SK-N-SH (cell line): ENCODE measurements around the gene BCR. TPM values are rescaled to one million over a fixed set of nuclear protein-coding genes. Genes with fewer than 3 reads are reported as not detected.

Source experiments
- CTCF ChIA-PET: fragments of 300-600, 350-600 bp; formaldehyde crosslinking; extraction: SDS; loops from one replicate; lab custom pipeline; 2021; lab: Yijun Ruan, JAX
- POLR2A ChIA-PET: fragments of 350-600 bp; sonication (Branson Sonifier 250); formaldehyde crosslinking; extraction: SDS; loops from one replicate; lab custom pipeline; 2020; ENCODE audit warnings: antibody characterized with exemption, inconsistent platforms; lab: Yijun Ruan, JAX
- DNase-seq: peaks from one replicate; pipeline ENCODE4 v3.0.0; 2012
- H2AFZ ChIP-seq: fragments of 200-600 bp; sonication (generic); 2 replicates; pipeline ENCODE4 v1.8.1; 2016; ENCODE audit warnings: antibody characterized with exemption, mild to moderate bottlenecking, low read depth
- H3F3A ChIP-seq: fragments of 200-600 bp; sonication (generic); replicated peaks from 2 replicates; pipeline ENCODE3; 2016; ENCODE audit warnings: antibody characterized with exemption, mild to moderate bottlenecking; ENCODE audit not compliant: insufficient read depth
- H3K27ac ChIP-seq, 2 experiments: fragments of 200-500 bp in 1 of 2; fragments of 200-600 bp in 1 of 2; sonication (Bioruptor generic) in 1 of 2; sonication (generic), shearing (Covaris generic) in 1 of 2; 2 replicates each; pipeline versions ENCODE4 v1.5.1 to v1.6.1; 2014 to 2016; ENCODE audit warnings: low read depth in 2 of 2, inconsistent platforms in 1 of 2, low read length in 1 of 2, mild to moderate bottlenecking in 1 of 2, mixed read lengths in 1 of 2
- H3K27me3 ChIP-seq: fragments of 200-600 bp; sonication (generic), shearing (Covaris generic); 2 replicates; pipeline ENCODE4 v1.6.1; 2016; ENCODE audit warnings: mixed run types; ENCODE audit not compliant: insufficient read depth
- H3K36me3 ChIP-seq, 2 experiments: fragments of 200-500 bp in 1 of 2; fragments of 200-600 bp in 1 of 2; sonication (Bioruptor generic) in 1 of 2; sonication (generic) in 1 of 2; replicated peaks in 1 of 2; 2 replicates each; pipeline versions ENCODE3 to v1.5.1; 2014 to 2016; ENCODE audit warnings: low read length in 1 of 2, mild to moderate bottlenecking in 1 of 2; ENCODE audit not compliant: insufficient read depth in 2 of 2, control insufficient read depth in 1 of 2
- H3K4me1 ChIP-seq, 2 experiments: fragments of 200-500 bp in 1 of 2; fragments of 200-600 bp in 1 of 2; sonication (Bioruptor generic) in 1 of 2; sonication (generic), shearing (Covaris generic) in 1 of 2; 2 replicates each; pipeline versions ENCODE4 v1.5.1 to v1.6.1; 2014 to 2016; ENCODE audit warnings: low read depth in 1 of 2, low read length in 1 of 2, mixed run types in 1 of 2; ENCODE audit not compliant: insufficient read depth in 2 of 2, control insufficient read depth in 1 of 2
- H3K4me2 ChIP-seq: fragments of 200-600 bp; sonication (generic), shearing (Covaris generic); 2 replicates; pipeline ENCODE4 v1.6.1; 2017; ENCODE audit warnings: mixed run types
- H3K4me3 ChIP-seq, 2 experiments: fragments of 200-500 bp in 1 of 2; fragments of 200-600 bp in 1 of 2; sonication (Bioruptor generic) in 1 of 2; sonication (generic), shearing (Covaris generic) in 1 of 2; 2 replicates each; pipeline versions ENCODE4 v1.5.1 to v1.8.1; 2014 to 2016; ENCODE audit warnings: low read depth in 2 of 2, inconsistent platforms in 1 of 2, low read length in 1 of 2, mild to moderate bottlenecking in 1 of 2, mixed read lengths in 1 of 2, moderate library complexity in 1 of 2
- H3K79me2 ChIP-seq: fragments of 200-600 bp; sonication (generic); 2 replicates; pipeline ENCODE4 v1.8.1; 2017; ENCODE audit warnings: mild to moderate bottlenecking; ENCODE audit not compliant: insufficient read depth
- H3K9ac ChIP-seq: fragments of 200-600 bp; sonication (generic); 2 replicates; pipeline ENCODE4 v1.6.1; 2017; ENCODE audit warnings: mixed run types
- H3K9me2 ChIP-seq: fragments of 200-600 bp; sonication (generic); 2 replicates; pipeline ENCODE4 v1.6.1; 2017; ENCODE audit warnings: mixed run types
- H3K9me3 ChIP-seq: fragments of 200-600 bp; sonication (generic); 2 replicates; pipeline ENCODE4 v1.6.1; 2017; ENCODE audit warnings: mixed run types, mild to moderate bottlenecking, moderate library complexity
- H4K20me1 ChIP-seq: fragments of 200-600 bp; sonication (generic); 2 replicates; pipeline ENCODE4 v1.6.1; 2017; ENCODE audit warnings: mild to moderate bottlenecking, mixed run types; ENCODE audit not compliant: insufficient read depth
- ELF1 ChIP-seq: IDR thresholded peaks from 2 replicates; pipeline ENCODE4 v1.4.0; 2012
- EP300 ChIP-seq, 2 experiments: IDR thresholded peaks; 2 replicates each; pipeline versions ENCODE4 v1.4.0 to v1.6.1; 2012; ENCODE audit warnings: borderline replicate concordance in 1 of 2, low read depth in 1 of 2, low read length in 1 of 2
- EZH2phosphoT487 ChIP-seq: fragments of 200-600 bp; sonication (generic); IDR thresholded peaks from 2 replicates; pipeline ENCODE4 v1.6.1; 2017; ENCODE audit warnings: low read depth, mixed run types, mild to moderate bottlenecking, antibody characterized with exemption, moderate library complexity, borderline replicate concordance
- FOXJ3 ChIP-seq: sonication (generic); formaldehyde crosslinking; IDR thresholded peaks from 2 replicates; pipeline ENCODE4 v1.5.1; 2020; ENCODE audit warnings: mild to moderate bottlenecking, missing genetic modification reagents
- JUND ChIP-seq: IDR thresholded peaks from 2 replicates; pipeline ENCODE4 v1.4.0; 2012
- MXI1 ChIP-seq: IDR thresholded peaks from 2 replicates; pipeline ENCODE4 v1.6.1; 2012; ENCODE audit warnings: mild to moderate bottlenecking, low read depth, low read length, improper control_type of control experiment
- NRF1 ChIP-seq: IDR thresholded peaks from 2 replicates; pipeline ENCODE4 v1.6.1; 2012; ENCODE audit warnings: low read depth, mild to moderate bottlenecking, low read length
- RAD21 ChIP-seq: IDR thresholded peaks from 2 replicates; pipeline ENCODE4 v1.6.1; 2012; ENCODE audit warnings: mild to moderate bottlenecking, low read length
- SIN3A ChIP-seq: IDR thresholded peaks from 2 replicates; pipeline ENCODE4 v1.6.1; 2012; ENCODE audit warnings: low read depth, mild to moderate bottlenecking, low read length, moderate library complexity, borderline replicate concordance
- TEAD4 ChIP-seq: IDR thresholded peaks from 2 replicates; pipeline ENCODE4 v1.4.0; 2012; ENCODE audit warnings: mild to moderate bottlenecking, borderline replicate concordance; ENCODE audit not compliant: insufficient read depth
- WGBS: methylation state at CpG from one replicate; pipeline ENCODE4 v1.1.6; 2017; ENCODE audit warnings: low lambda C conversion rate; 5-methylcytosine and 5-hydroxymethylcytosine counted together
- polyA plus RNA-seq, 3 experiments: library from polyadenylated mRNA; depleted of rRNA; stranded (reverse); fragments of >200 nt; gene quantifications; 2 replicates each; pipeline ENCODE4 v1.2.3, GENCODE V29; 2012
- TF ChIP-seq, protein P1 (sequence below): IDR thresholded peaks from 2 replicates; pipeline ENCODE4 v1.6.1; 2012; ENCODE audit warnings: mild to moderate bottlenecking, low read depth, low read length, moderate library complexity
- TF ChIP-seq, protein P2 (sequence below): IDR thresholded peaks from 2 replicates; pipeline ENCODE4 v1.4.0; 2012; ENCODE audit warnings: low read depth, borderline replicate concordance
- TF ChIP-seq, protein P3 (sequence below): fragments of 150-350 bp; IDR thresholded peaks from 2 replicates; pipeline ENCODE4 v1.6.1; 2017; ENCODE audit warnings: antibody characterized with exemption, low read length, low read depth, borderline replicate concordance

Gene BCR
- polyA plus RNA-seq, 1 of the 3 experiments (the other 2 are of a cell fraction), result 50.9 TPM

DNA sequence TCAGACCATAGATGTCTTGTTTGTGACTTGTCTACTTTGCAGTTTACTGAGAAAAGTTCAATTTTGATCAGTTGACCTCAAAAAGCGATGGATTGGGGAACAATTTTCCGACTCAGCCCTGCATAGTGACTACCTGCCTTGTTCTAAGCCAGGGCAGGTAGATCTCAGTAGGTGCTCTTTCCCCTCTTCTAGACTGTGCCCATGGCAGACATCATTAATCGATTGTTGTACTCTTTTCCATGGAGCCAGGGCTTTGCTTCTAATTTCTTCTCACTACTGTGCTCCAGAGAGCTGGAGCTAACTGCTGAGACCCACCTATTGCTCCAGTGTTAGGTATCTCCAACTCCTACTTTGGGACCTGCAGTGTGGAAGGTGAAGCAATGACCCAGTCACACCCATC, 25.2 kb upstream of the BCR start:
- Histone ChIP-seq H3K4me3 (no peak overlapping the region), H2AFZ (no peak overlapping the region), H3K9ac (no peak overlapping the region), H3K9me2 (no peaks in the 10 kb centered on the region), H3K27me3 (no peaks in the 10 kb centered on the region), H3F3A (no peaks in the 10 kb centered on the region), H3K9me3 (no peaks in the 10 kb centered on the region), H3K4me1 (no peaks in the 10 kb centered on the region; a peak in 1 of 4 replicates), H3K36me3 (peaks cover 0 to 10% of the 10 kb centered on the region in 2 experiments), H3K79me2 (no peaks in the 10 kb centered on the region), H4K20me1 (no peaks in the 10 kb centered on the region), H3K27ac (no peak overlapping the region), H3K4me2 (no peak overlapping the region)
- TF ChIP-seq SIN3A (no peak), ELF1 (no peak), MXI1 (no peak), RAD21 (no peak), EZH2phosphoT487 (no peak), FOXJ3 (no peak), NRF1 (no peak), EP300 (IDR thresholded peaks at IDR 0.05; ENCODE audit: borderline replicate concordance in 1 of 2, low read depth in 1 of 2, low read length in 1 of 2) (no peak), JUND (no peak), TEAD4 (no peak)
- TF ChIP-seq, protein P1, sequence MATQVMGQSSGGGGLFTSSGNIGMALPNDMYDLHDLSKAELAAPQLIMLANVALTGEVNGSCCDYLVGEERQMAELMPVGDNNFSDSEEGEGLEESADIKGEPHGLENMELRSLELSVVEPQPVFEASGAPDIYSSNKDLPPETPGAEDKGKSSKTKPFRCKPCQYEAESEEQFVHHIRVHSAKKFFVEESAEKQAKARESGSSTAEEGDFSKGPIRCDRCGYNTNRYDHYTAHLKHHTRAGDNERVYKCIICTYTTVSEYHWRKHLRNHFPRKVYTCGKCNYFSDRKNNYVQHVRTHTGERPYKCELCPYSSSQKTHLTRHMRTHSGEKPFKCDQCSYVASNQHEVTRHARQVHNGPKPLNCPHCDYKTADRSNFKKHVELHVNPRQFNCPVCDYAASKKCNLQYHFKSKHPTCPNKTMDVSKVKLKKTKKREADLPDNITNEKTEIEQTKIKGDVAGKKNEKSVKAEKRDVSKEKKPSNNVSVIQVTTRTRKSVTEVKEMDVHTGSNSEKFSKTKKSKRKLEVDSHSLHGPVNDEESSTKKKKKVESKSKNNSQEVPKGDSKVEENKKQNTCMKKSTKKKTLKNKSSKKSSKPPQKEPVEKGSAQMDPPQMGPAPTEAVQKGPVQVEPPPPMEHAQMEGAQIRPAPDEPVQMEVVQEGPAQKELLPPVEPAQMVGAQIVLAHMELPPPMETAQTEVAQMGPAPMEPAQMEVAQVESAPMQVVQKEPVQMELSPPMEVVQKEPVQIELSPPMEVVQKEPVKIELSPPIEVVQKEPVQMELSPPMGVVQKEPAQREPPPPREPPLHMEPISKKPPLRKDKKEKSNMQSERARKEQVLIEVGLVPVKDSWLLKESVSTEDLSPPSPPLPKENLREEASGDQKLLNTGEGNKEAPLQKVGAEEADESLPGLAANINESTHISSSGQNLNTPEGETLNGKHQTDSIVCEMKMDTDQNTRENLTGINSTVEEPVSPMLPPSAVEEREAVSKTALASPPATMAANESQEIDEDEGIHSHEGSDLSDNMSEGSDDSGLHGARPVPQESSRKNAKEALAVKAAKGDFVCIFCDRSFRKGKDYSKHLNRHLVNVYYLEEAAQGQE, result no peak
- TF ChIP-seq, protein P2, sequence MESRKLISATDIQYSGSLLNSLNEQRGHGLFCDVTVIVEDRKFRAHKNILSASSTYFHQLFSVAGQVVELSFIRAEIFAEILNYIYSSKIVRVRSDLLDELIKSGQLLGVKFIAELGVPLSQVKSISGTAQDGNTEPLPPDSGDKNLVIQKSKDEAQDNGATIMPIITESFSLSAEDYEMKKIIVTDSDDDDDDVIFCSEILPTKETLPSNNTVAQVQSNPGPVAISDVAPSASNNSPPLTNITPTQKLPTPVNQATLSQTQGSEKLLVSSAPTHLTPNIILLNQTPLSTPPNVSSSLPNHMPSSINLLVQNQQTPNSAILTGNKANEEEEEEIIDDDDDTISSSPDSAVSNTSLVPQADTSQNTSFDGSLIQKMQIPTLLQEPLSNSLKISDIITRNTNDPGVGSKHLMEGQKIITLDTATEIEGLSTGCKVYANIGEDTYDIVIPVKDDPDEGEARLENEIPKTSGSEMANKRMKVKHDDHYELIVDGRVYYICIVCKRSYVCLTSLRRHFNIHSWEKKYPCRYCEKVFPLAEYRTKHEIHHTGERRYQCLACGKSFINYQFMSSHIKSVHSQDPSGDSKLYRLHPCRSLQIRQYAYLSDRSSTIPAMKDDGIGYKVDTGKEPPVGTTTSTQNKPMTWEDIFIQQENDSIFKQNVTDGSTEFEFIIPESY, result no peak
- TF ChIP-seq, protein P3, sequence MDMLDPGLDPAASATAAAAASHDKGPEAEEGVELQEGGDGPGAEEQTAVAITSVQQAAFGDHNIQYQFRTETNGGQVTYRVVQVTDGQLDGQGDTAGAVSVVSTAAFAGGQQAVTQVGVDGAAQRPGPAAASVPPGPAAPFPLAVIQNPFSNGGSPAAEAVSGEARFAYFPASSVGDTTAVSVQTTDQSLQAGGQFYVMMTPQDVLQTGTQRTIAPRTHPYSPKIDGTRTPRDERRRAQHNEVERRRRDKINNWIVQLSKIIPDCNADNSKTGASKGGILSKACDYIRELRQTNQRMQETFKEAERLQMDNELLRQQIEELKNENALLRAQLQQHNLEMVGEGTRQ, result no peak
- no peak for DNase-seq
- POLR2A ChIA-PET, result interaction anchor here (1.5 kb wide), 1 partner anchor 10 kb away, joined by 3 read pairs; the partner anchor contains the start of gene RAB36
- 93% methylated on average over 3 of the region's 3 CpGs for WGBS
- CTCF ChIA-PET, result interaction anchor here (1.1 to 2.7 kb wide), 5 partner anchors 14 to 196 kb away, joined by 4 to 13 read pairs (median 5); no protein-coding TSS in a partner anchor
